Activated CD4-positive, alpha-beta T cell treated with anti-CD3 and anti-CD28 coated beads for 36 hours (primary cell): ENCODE measurements around the gene OR4D10. TPM values are rescaled to one million over a fixed set of nuclear protein-coding genes. Genes with fewer than 3 reads are reported as not detected.

ENCODE experiments used
- ATAC-seq: fragments of 200-7000 bp; cut with Tn5 transposase; one replicate; pipeline ENCODE4 v1.10.0; 2021; ENCODE audit warnings: mild to moderate bottlenecking, moderate library complexity
- CTCF ChIA-PET: fragments of 350-600 bp; sonication (Branson Sonifier 250); formaldehyde crosslinking; loops from one replicate; lab custom pipeline; 2021; ENCODE audit warnings: antibody characterized with exemption; lab: Charles Lee
- POLR2A ChIA-PET: fragments of 350-600 bp; sonication (Branson Sonifier 250); formaldehyde crosslinking; loops from one replicate; lab custom pipeline; 2021; ENCODE audit warnings: antibody characterized with exemption, inconsistent platforms; lab: Charles Lee
- DNase-seq: peaks from one replicate; pipeline ENCODE4 v3.0.0-alpha.2; 2020
- H3K27ac Mint-ChIP-seq: one replicate; pipeline ENCODE4 v1.8.0; 2021; ENCODE audit warnings: mixed read lengths
- H3K27me3 Mint-ChIP-seq: one replicate; pipeline ENCODE4 v1.8.0; 2021; ENCODE audit warnings: mixed read lengths
- H3K36me3 Mint-ChIP-seq: one replicate; pipeline ENCODE4 v1.8.0; 2021; ENCODE audit warnings: low read depth, mixed read lengths
- H3K4me1 Mint-ChIP-seq: one replicate; pipeline ENCODE4 v1.8.0; 2021; ENCODE audit warnings: mixed read lengths
- H3K4me3 Mint-ChIP-seq: one replicate; pipeline ENCODE4 v1.8.0; 2021; ENCODE audit warnings: mild to moderate bottlenecking, moderate library complexity, mixed read lengths
- H3K9me3 Mint-ChIP-seq: one replicate; pipeline ENCODE4 v1.8.0; 2021; ENCODE audit warnings: low read depth, mixed read lengths
- intact Hi-C, 2 experiments: fragments of 100-400 bp; cut with DNase I in 1 of 2; cut with micrococcal nuclease in 1 of 2; formaldehyde crosslinking; loops; one replicate each; pipeline versions ENCODE4 v1.14.2 to v1.15.1; 2022 to 2024; cut with DNase I, micrococcal nuclease
- total RNA-seq, 2 experiments: library from RNA; stranded (reverse); gene quantifications; one replicate each; pipeline ENCODE4 v1.2.3, GENCODE V29; 2021

Gene OR4D10
- total RNA-seq, 2 experiments from 2014 or later = not detected

DNA sequence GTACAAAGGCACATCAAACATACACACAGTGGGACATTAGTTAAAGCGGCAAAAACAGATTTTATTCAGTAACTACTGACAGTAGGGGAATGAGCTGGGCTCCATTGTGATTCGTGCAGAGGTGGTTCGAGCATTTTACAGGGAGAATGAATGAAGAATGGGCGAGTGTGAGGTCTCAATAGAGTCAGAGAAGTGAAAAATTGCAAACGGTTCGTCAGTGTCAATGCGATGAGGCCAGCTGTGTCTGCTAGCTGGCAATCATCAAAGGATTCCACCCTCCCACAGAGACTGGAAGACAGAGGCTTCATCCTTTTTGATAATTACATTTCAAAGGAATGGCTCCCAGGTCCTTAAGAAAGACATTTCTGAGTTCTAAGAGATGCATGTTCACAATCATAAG lies 55.6 kb downstream of the OR4D10 start:
- H3K4me3 Mint-ChIP-seq = no peak overlapping the region
- CTCF ChIA-PET = interaction anchor here (1.1 kb wide), 1 partner anchor 21 kb away, joined by 3 read pairs; no protein-coding TSS in a partner anchor
- H3K27ac Mint-ChIP-seq = no peak overlapping the region
- H3K4me1 Mint-ChIP-seq = no peaks in the 10 kb centered on the region
- no peaks in the 10 kb centered on the region for H3K36me3 Mint-ChIP-seq
- ATAC-seq (no peak), DNase-seq (no peak)
- H3K9me3 Mint-ChIP-seq = no peaks in the 10 kb centered on the region
- no peaks in the 10 kb centered on the region for H3K27me3 Mint-ChIP-seq
- intact Hi-C loops = no loop called here
- POLR2A ChIA-PET = no interaction called here

Other genes starting within 250 kb of the OR4D10 start
- not detected for gene OR5AN1, start 114.4 kb upstream of the OR4D10 start, total RNA-seq
- gene OR5A2, start 46.9 kb upstream of the OR4D10 start, total RNA-seq = not detected
- gene OR5A1, start 36.8 kb upstream of the OR4D10 start, total RNA-seq = not detected
- gene OR4D6, start 16.4 kb upstream of the OR4D10 start, total RNA-seq = not detected
- gene OR4D11, start 30.3 kb downstream of the OR4D10 start, total RNA-seq = not detected
- gene OR4D9, start 38.2 kb downstream of the OR4D10 start, total RNA-seq = not detected
- gene OSBP, start 142.5 kb downstream of the OR4D10 start, total RNA-seq = 10 to 100 TPM; 37.9 to 44.2 TPM
- 10 to 100 TPM; 59.8 to 88.7 TPM for gene PATL1, start 195.7 kb downstream of the OR4D10 start, total RNA-seq
- gene OR10V1, start 240.5 kb downstream of the OR4D10 start, total RNA-seq = not detected